HG03571 (cell line): ENCODE data around the gene NCOA6.
A peak's percentile ranks its signal among the peaks of the same experiment; 100 is the strongest.
"Not testable (repeated sequence)": the region's sequence is repeated elsewhere in the genome, so short reads cannot be mapped to it uniquely, and the experiment has no call there.

Source experiments
- ATAC-seq: cut with Tn5 transposase; IDR thresholded peaks from one replicate; pipeline ENCODE4 v1.9.1; 2021; ENCODE audit not compliant: unreplicated experiment

The NCOA6 gene

GRCh38 chr20:34724172-34724571 is 101.3 kb downstream of the NCOA6 start:
- no peak for ATAC-seq

DNA sequence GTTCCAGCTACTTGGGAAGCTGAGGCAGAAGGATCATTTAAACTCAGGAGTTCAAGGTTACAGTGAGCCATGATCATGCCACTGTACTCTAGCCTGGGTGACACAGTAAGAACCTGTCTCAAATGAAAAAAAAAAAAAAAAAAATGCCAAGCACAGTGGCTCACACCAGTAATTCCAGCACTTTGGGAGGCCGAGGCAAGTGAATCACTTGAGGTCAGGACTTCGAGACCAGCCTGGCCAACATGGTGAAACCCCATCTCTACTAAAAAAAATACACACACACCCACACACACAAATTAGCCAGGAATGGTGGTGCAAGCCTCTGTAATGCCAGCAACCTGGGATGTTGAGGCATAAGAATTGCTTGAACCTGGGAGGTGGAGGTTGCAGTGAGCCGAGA is 102.9 kb downstream of the NCOA6 start:
- not testable (repeated sequence) for ATAC-seq

- ATAC-seq, result no peak
Observed at GRCh38 chr20:34720266-34720665, 105.2 kb downstream of the NCOA6 start.

- ATAC-seq, result peak; percentile 89
Observed at GRCh38 chr20:34719242-34720017, 106.0 kb downstream of the NCOA6 start.

DNA sequence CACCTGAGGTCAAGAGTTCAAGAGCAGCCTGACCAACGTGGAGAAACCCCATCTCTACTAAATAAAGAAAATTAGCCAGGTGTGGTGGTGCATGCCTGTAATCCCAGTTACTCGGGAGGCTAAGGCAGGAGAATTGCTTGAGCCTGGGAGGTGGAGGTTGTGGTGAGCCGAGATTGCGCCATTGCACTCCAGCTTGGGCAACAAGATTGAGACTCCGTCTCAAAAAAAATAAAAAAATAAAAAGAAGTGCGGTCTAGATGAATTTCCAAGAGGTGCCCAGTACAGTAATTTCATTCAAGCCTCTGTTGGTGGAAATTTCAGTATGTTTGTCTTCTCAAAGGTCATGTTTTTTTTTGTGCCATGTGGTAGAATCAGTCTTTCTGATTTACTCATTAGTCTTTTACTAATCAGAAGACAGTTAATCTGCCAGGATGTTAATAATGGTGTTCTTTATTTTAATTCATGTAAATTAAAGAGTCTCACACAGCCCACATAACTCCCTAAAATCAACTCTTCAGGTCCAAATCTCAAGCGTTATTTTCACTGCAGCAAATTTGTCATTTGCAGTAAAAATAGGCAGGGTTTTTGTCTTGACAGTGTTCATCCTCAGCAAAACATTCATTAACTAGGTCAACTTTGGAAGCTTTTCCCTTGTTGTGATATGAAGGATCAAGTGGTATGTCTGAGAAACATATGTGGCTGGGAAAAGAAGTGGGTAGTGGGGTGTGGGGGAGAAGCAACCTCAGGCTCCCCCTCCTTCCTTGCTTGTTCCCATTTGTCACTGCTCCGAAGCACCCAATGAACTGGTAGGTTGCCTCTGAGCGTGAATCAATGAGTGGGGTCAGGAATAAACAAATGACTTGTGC is 108.0 kb downstream of the NCOA6 start:
- ATAC-seq, result no peak

DNA sequence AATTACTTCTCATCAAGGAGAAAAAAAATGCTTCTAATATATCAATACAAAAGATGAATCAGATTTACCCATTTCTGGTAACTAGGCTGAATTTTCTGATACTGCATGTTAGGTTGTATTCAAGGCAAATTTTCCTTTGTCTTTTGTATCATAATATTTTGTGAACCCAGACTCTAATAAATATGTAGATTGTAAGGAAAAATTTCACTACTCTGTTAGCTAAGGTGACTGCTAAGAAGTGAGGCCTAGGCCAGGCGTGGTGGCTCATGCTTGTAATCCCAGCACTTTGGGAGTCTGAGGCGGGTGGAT is 108.6 kb downstream of the NCOA6 start:
- no peak for ATAC-seq

- ATAC-seq, result no peak
Observed at GRCh38 chr20:34715384-34715783, 110.1 kb downstream of the NCOA6 start.

- ATAC-seq, result not testable (repeated sequence)
Observed at GRCh38 chr20:34713944-34714515, 111.4 kb downstream of the NCOA6 start.

- ATAC-seq, result no peak
Observed at GRCh38 chr20:34713194-34713943, 112.1 kb downstream of the NCOA6 start.

DNA sequence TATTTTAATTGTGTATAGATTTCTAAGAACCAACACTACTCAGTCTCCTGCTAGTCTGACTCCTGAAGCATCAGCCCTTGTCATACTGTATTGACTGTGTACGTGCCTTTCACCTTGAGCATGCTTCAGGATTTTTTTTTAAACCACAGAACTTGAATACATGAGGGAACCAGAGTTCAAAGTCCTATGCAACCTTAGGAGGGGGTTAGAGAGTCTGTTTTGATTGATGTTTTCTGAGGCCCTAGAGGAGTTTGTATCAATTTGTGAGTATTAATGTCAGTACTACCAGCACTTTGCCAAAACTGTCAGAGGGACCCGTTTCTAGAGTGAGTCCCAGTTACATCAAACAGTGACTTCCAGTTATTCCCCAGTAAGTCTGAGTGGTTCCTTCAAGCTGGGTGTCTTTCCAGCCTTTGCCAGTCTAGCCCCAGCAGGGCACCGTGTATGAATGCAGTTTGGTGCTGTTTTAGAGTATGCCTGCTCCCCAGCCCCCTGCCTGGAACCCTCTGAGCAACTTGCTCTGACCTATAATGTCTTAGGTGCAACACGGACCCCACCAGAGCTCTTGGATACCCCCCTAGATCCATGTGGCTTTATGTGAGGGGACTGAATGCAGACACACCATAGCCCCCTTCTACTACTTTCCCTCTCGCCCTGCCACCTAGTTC is 112.8 kb downstream of the NCOA6 start:
- ATAC-seq, result no peak

- no peak for ATAC-seq
Observed at GRCh38 chr20:34711813-34712430, 113.5 kb downstream of the NCOA6 start.

GRCh38 chr20:34710861-34711574 is 114.4 kb downstream of the NCOA6 start:
- ATAC-seq, result no peak

DNA sequence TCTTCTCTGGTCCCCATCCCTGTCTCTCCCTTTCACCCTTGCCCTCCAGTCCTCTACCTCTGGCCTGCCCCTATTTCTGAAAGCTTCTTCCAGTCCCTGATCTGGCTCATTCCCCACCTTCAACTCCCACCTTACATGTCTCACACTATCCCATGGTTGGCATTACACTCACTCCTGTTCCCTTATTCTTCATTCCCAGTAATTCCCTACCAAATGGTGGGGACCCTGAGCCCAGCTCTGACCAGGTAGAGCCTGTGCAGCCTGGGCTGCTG is 114.9 kb downstream of the NCOA6 start:
- ATAC-seq, result no peak

DNA sequence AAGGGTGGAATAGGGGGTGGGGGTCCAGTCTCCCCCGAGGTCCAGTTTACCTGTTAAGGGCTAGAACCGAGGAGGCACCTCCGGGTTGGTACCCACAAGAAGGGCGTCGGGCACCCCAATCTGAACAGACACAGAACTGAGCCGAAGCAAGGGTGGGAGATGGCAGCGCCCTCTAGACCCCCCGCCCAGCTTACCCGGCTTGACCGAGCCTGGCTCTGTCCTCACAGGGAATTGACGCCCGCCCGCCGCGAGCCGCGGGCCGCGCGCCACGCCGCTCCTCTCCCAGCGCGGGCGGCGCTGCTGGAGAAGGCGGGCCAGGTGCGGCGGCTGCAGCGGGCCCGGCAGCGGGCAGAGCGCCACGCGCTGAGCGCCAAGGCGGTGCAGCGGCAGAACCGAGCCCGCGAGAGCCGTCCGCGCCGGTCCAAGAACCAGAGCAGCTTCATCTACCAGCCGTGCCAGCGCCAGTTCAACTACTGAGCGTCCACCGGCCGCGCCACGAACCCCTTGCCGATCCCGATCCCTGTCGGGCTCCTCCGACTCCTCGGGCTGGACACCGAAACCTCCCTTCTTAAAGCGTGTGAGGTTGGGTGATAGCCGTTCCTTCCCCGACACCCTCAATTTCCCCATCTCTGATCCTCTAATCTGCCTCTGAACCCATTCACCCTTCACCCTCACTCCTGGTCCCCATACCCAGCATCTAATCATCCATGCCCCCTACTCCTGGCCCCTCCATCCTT is 115.5 kb downstream of the NCOA6 start:
- ATAC-seq, result peak; percentile 30

DNA sequence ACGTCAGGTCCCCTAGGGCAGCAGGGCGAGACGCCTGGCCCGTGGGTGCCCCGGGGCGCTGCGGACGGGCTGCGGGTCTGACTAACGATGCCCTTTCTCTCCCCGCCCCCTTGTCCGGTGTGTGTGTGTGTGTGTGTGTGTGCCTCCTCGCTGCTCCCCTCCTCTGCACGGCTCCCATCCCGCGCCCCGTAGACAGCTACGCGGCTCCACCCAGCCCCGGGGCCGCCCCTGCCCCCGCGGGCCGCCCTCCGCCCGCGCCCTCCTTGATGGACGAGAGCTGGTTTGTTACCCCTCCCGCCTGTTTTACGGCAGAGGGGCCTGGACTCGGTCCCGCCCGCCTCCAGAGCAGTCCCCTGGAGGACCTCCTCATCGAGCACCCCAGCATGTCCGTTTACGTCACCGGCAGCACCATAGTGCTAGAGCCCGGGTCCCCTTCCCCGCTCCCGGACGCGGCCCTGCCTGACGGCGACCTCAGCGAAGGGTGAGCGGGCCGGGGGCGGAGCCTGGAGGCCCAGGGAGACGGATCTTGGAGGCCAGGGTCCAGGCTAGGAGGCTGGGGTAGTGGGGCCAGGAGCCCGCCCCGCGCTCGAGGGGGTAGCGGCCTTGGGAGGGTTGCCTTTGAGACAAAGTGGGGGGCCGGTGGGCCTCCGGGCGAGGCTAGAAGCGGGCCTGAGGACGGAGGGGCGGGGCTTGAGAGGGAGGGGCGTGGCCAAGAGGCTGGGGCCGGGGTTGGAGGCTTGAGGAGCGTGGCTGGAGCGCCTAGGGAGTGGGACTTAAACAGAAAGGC is 116.2 kb downstream of the NCOA6 start:
- ATAC-seq, result peak; percentile 39

GRCh38 chr20:34708621-34709043 is 116.8 kb downstream of the NCOA6 start:
- no peak for ATAC-seq

DNA sequence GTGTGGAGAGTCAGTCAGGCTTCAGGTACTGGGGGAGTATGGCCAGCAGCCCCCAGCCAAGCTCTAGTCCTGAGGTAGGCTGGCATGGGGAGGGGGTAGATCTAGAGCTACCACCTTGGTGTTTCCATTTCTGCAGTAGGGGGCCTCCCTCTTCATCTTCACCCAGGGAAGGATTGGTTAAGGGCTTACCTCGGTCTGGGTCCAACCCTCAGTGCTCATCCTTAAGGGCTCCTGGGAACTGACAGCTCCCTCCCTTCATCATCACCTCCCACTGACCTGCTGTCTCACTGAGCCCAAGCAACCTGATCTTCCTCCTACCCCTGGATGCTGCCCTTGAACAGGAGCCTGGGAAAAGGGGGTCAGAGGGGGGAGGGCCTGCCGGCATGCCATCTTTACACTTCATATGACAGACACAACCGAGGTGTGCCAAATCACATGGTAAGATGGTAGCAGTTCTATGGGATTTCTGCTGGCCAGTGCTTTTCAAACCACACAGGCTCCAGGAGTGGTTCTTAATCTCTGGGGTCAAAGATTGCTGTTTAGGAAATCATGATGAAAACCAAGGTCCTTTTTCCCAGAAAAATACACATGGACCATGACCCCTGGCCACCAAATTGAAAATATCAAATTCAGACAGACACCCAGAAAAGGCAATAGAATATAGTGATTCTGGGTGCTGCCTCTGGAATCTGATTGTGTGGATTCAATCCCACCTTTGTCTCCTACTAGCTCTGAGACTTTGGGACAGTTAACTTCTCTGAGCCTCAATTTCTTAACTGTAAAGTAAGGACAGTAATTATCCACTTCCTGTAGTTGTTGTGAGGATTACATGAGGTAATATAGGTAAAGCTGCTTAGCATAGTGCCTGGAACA is 118.3 kb downstream of the NCOA6 start:
- no peak for ATAC-seq
